ENCODE measurements around the gene FYN. TPM values are rescaled to one million over a fixed set of nuclear protein-coding genes. Genes with fewer than 3 reads are reported as not detected.

The FYN gene
- total RNA-seq, 1 experiment from 2014 or later: 34.3 TPM

- Histone ChIP-seq H3K27me3 (replicated peaks; ENCODE audit: insufficient read depth, low read depth, low read length, poor library complexity) (no peaks in the 10 kb centered on the region), H3K9me3 (ENCODE audit: low read depth, low read length, poor library complexity, severe bottlenecking) (no peaks in the 10 kb centered on the region), H3K4me1 (ENCODE audit: insufficient read depth, low read length, poor library complexity, severe bottlenecking) (no peaks in the 10 kb centered on the region), H3K27ac (ENCODE audit: low read depth, low read length, poor library complexity, severe bottlenecking) (no peak overlapping the region), H3K4me3 (ENCODE audit: low read depth, low read length, poor library complexity, severe bottlenecking) (no peak overlapping the region), H3K36me3 (ENCODE audit: insufficient read depth, low read length, poor library complexity, severe bottlenecking) (no peaks in the 10 kb centered on the region)
- no peak for TF ChIP-seq EZH2 (IDR thresholded peaks at IDR 0.05; ENCODE audit: borderline replicate concordance, low read depth, low read length, poor library complexity, severe bottlenecking)
- TF ChIP-seq CTCF (conservative IDR thresholded peaks at IDR 0.05; ENCODE audit: low read depth, low read length): no peak
- ChIA-PET POLR2A (ENCODE audit: low non-redundant PET) (no interaction called here), CTCF (no interaction called here)
- no peak for DNase-seq (ENCODE audit: low spot score)
- BruUV-seq (replicated peaks): no TSS peak
- intact Hi-C loops (cut with micrococcal nuclease; ENCODE audit: unreplicated experiment): no loop called here
These were observed 199.7 kb downstream of the FYN start for GRCh38 chr6:111673532-111673931.

GRCh38 chr6:111672761-111673450 is 200.3 kb downstream of the FYN start:
- H3K4me3 ChIP-seq (ENCODE audit: low read depth, low read length, poor library complexity, severe bottlenecking): no peak overlapping the region
- ChIA-PET POLR2A (ENCODE audit: low non-redundant PET) (no interaction called here), CTCF (no interaction called here)
- no peak for DNase-seq (ENCODE audit: low spot score)
- H3K9me3 ChIP-seq (ENCODE audit: low read depth, low read length, poor library complexity, severe bottlenecking): no peaks in the 10 kb centered on the region
- TF ChIP-seq CTCF (conservative IDR thresholded peaks at IDR 0.05; ENCODE audit: low read depth, low read length) (no peak), EZH2 (IDR thresholded peaks at IDR 0.05; ENCODE audit: borderline replicate concordance, low read depth, low read length, poor library complexity, severe bottlenecking) (no peak)
- no peaks in the 10 kb centered on the region for H3K4me1 ChIP-seq (ENCODE audit: insufficient read depth, low read length, poor library complexity, severe bottlenecking)
- intact Hi-C loops (cut with micrococcal nuclease; ENCODE audit: unreplicated experiment): no loop called here
- H3K36me3 ChIP-seq (ENCODE audit: insufficient read depth, low read length, poor library complexity, severe bottlenecking): no peaks in the 10 kb centered on the region
- BruUV-seq (replicated peaks): no TSS peak
- no peak overlapping the region for H3K27ac ChIP-seq (ENCODE audit: low read depth, low read length, poor library complexity, severe bottlenecking)
- no peaks in the 10 kb centered on the region for H3K27me3 ChIP-seq (replicated peaks; ENCODE audit: insufficient read depth, low read depth, low read length, poor library complexity)

- CTCF ChIA-PET: no interaction called here
- BruUV-seq (replicated peaks): no TSS peak
- POLR2A ChIA-PET (ENCODE audit: low non-redundant PET): no interaction called here
These were observed 203.9 kb downstream of the FYN start for GRCh38 chr6:111669326-111669725.

GRCh38 chr6:111668410-111668809 is 204.8 kb downstream of the FYN start:
- Histone ChIP-seq H3K27me3 (replicated peaks; ENCODE audit: insufficient read depth, low read depth, low read length, poor library complexity) (no peaks in the 10 kb centered on the region), H3K4me3 (ENCODE audit: low read depth, low read length, poor library complexity, severe bottlenecking) (no peak overlapping the region), H3K36me3 (ENCODE audit: insufficient read depth, low read length, poor library complexity, severe bottlenecking) (no peaks in the 10 kb centered on the region), H3K9me3 (ENCODE audit: low read depth, low read length, poor library complexity, severe bottlenecking) (no peaks in the 10 kb centered on the region), H3K27ac (ENCODE audit: low read depth, low read length, poor library complexity, severe bottlenecking) (no peak overlapping the region), H3K4me1 (ENCODE audit: insufficient read depth, low read length, poor library complexity, severe bottlenecking) (no peaks in the 10 kb centered on the region)
- ChIA-PET CTCF (no interaction called here), POLR2A (ENCODE audit: low non-redundant PET) (no interaction called here)
- DNase-seq (ENCODE audit: low spot score): no peak
- no peak for TF ChIP-seq CTCF (conservative IDR thresholded peaks at IDR 0.05; ENCODE audit: low read depth, low read length)
- TF ChIP-seq EZH2 (IDR thresholded peaks at IDR 0.05; ENCODE audit: borderline replicate concordance, low read depth, low read length, poor library complexity, severe bottlenecking): no peak
- intact Hi-C loops (cut with micrococcal nuclease; ENCODE audit: unreplicated experiment): no loop called here
- no TSS peak for BruUV-seq (replicated peaks)

More at GRCh38 chr6:111669326-111669725, 203.9 kb downstream of the FYN start:
- Histone ChIP-seq H3K27me3 (replicated peaks; ENCODE audit: insufficient read depth, low read depth, low read length, poor library complexity) (no peaks in the 10 kb centered on the region), H3K27ac (ENCODE audit: low read depth, low read length, poor library complexity, severe bottlenecking) (no peak overlapping the region), H3K4me3 (ENCODE audit: low read depth, low read length, poor library complexity, severe bottlenecking) (no peak overlapping the region), H3K9me3 (ENCODE audit: low read depth, low read length, poor library complexity, severe bottlenecking) (no peaks in the 10 kb centered on the region), H3K36me3 (ENCODE audit: insufficient read depth, low read length, poor library complexity, severe bottlenecking) (no peaks in the 10 kb centered on the region), H3K4me1 (ENCODE audit: insufficient read depth, low read length, poor library complexity, severe bottlenecking) (no peaks in the 10 kb centered on the region)
- intact Hi-C loops (cut with micrococcal nuclease; ENCODE audit: unreplicated experiment): no loop called here
- no peak for TF ChIP-seq EZH2 (IDR thresholded peaks at IDR 0.05; ENCODE audit: borderline replicate concordance, low read depth, low read length, poor library complexity, severe bottlenecking)
- DNase-seq (ENCODE audit: low spot score): no peak
